ENCODE data around the gene HPSE2. TPM values are rescaled to one million over a fixed set of nuclear protein-coding genes. Genes with fewer than 3 reads are reported as not detected.

Gene HPSE2
- total RNA-seq, 1 donor = 5.6 TPM

DNA sequence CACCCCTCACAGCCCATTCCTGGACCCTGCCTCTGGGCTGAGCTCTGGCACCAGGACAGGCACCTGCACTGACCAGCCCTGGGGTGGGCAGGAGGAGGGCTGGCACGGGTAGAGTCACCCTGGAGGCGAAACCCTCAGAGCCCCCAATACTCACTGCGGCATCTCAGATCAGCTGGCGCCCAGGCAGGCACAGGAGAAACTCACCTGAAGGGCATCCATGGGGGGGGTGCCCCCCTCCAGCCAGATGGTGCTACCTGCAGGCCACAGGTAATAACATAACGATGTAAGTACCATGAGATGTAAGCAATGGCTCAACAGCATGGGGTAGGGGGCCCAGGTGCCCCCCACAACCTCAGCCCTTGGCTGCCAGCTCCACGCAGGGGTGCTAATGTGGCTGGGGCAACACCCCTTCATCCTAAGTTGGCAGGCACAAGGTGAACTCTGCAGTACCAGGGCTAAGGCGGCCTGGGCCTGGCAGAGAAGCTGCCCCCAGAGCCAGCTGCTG is 808.6 kb downstream of the HPSE2 start:
- TF ChIP-seq, protein P1, sequence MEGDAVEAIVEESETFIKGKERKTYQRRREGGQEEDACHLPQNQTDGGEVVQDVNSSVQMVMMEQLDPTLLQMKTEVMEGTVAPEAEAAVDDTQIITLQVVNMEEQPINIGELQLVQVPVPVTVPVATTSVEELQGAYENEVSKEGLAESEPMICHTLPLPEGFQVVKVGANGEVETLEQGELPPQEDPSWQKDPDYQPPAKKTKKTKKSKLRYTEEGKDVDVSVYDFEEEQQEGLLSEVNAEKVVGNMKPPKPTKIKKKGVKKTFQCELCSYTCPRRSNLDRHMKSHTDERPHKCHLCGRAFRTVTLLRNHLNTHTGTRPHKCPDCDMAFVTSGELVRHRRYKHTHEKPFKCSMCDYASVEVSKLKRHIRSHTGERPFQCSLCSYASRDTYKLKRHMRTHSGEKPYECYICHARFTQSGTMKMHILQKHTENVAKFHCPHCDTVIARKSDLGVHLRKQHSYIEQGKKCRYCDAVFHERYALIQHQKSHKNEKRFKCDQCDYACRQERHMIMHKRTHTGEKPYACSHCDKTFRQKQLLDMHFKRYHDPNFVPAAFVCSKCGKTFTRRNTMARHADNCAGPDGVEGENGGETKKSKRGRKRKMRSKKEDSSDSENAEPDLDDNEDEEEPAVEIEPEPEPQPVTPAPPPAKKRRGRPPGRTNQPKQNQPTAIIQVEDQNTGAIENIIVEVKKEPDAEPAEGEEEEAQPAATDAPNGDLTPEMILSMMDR (IDR thresholded peaks at IDR 0.05; ENCODE audit: insufficient read depth, low read depth, low read length) = no peak
- H3K4me3 ChIP-seq (ENCODE audit: low read depth, low read length) = no peak overlapping the region
- DNase-seq (ENCODE audit: low read depth) = no peak

DNA sequence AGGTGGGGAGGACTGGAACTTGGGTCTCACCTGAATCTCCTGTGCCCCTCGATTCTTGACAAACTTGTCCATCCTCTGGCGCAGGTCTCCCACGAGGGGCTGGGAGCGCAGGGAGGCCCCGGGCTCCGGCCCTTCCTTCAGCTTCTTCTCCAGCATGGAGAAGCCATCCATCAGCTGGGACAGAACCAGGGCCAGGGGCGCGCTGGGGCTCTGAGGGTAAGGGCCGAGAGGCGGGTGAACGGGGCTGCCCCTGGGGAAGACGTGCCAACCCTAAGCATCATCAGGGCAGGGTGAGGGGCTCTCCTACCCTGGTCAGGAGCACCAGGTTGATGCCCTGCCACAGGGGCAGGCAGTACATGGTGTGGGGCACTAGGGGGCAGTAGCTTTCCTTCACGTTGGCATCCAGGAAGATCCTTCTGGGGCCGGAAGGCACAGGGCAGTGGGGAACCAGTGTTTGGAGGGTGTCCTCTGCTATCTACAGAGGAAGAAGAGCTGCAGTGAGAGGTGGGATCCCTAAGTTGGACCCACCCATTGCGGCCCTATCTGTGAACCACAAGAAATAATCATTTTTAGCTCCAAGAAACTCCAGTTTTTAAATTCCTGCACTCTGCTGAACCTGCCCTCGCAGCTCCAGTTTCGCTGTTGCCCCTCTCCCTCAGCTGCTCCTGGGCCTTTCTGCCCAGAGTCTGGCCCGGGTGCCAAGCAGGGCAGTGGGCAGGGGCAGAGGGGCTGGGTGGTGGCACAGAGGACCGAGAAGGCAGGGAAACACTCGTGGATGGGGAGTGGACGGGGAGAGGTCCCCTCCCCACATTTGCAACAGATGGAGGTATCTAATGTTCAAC is 809.9 kb downstream of the HPSE2 start:
- H3K4me3 ChIP-seq (ENCODE audit: low read depth, low read length) = no peak overlapping the region
- TF ChIP-seq, protein P1 (IDR thresholded peaks at IDR 0.05; ENCODE audit: insufficient read depth, low read depth, low read length) = peak; percentile 89
- peak; percentile 43 for DNase-seq (ENCODE audit: low read depth)

DNA sequence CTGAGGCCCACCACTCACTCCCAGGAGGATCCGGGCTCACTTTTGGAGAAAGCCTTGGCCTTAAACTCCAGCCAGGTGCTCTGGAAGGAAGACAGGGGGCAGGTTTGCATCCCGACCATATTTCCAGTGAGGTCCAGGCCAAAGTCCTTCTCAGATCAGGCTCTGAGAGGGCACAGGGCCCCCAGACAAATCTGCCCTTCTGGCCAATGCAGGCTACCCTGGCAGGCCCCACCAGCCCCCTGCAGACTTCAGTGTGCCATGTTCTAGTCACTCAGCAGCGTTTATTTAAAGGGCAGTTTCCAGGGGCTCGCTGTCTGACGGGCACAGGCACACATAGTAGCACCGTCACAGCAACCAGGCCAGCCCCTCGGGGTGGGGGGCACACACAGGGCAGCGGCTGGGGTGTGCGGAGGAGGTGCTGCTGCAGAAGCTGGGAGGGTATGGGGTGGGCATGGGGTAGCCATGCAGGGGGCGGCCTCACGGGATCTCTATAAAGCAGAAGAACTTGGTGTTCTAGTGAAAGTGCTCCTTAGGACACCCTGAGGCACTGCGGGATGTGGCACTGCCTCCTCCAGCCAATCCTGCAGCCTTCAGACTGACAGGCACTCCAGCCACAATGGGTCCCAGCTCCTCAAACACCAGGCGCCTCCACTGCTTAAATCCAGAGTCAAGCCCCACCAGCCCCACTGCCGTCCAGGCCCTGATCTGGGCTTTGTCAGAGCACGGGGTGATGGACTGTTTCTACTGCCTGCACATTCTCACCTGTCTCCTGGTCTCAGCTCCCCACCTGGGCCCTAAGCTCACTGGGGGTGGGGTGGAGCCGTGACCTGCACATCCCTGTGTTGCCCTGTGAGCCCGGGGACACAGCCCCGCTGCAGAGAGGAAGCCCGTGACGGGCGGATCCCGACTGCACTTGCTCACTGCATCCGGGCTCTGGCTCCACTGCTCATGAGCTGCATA is 811.1 kb downstream of the HPSE2 start:
- H3K4me3 ChIP-seq (ENCODE audit: low read depth, low read length) = no peak overlapping the region
- TF ChIP-seq, protein P1 (IDR thresholded peaks at IDR 0.05; ENCODE audit: insufficient read depth, low read depth, low read length) = no peak
- no peak for DNase-seq (ENCODE audit: low read depth)

DNA sequence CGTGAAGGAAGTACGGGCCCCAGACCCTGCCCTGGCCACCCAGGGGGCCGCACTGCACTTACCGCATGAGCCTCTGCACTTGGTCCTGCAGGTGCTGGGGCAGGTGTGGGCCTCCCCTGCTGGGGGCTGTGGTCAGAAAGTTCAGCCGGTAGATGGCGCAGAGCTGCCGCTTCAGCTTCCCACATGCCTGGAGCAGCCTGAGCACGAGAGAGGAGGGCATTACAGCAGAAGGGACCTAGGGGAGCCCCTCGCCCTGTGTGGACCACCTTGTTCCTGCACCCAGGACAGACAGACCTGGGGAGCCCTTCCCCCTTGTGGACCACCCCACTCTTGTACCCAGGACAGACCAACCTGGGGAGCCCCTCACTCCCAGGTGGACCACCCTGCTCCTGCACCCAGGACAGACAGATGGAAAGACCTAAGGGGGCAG is 811.9 kb downstream of the HPSE2 start:
- DNase-seq (ENCODE audit: low read depth) = no peak
- H3K4me3 ChIP-seq (ENCODE audit: low read depth, low read length) = no peak overlapping the region
- TF ChIP-seq, protein P1 (IDR thresholded peaks at IDR 0.05; ENCODE audit: insufficient read depth, low read depth, low read length) = no peak

DNA sequence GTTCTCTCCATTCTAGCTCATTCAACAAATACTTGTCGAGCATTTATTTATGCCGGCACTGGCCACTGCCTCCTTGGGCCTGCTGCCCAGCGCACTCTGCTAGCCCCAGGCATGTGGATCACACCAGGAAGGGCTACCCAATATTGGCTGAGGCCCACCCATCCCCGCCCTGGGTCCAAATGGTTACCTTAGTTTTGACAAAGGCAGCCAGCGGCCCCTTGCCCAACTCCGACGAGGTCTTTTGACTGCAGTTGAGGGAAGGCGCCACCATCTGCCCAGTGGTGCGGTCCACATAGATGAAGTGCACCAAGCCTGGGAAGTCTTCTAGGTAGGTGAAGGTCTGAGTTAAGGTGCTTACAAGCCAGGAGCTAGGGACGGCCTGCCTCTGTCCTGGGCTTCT is 813.5 kb downstream of the HPSE2 start:
- DNase-seq (ENCODE audit: low read depth) = no peak
- no peak overlapping the region for H3K4me3 ChIP-seq (ENCODE audit: low read depth, low read length)
- TF ChIP-seq, protein P1 (IDR thresholded peaks at IDR 0.05; ENCODE audit: insufficient read depth, low read depth, low read length) = no peak

DNA sequence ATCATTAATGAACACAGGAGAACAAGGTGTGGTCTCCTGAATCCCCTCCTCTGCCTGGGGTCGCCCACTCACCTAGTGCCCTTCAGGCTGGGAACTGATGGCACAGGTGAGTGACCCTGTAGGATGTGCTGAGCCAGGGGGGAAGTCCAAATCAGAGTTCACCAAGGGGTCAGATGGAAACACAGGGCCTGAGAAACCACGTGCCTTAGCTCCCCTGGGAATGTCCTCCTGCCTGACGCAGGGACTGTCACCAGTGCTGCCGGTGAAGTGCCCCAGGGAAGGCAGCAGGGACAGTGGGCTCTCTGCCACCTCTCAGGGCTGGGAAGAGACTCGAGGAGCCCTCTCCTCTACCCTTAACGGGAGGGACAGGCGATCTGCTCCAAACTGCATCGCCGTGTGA is 814.9 kb downstream of the HPSE2 start:
- no peak overlapping the region for H3K4me3 ChIP-seq (ENCODE audit: low read depth, low read length)
- DNase-seq (ENCODE audit: low read depth) = no peak
- TF ChIP-seq, protein P1 (IDR thresholded peaks at IDR 0.05; ENCODE audit: insufficient read depth, low read depth, low read length) = no peak
